Measurements from ENCODE around the gene RPL4. TPM values are rescaled to one million over a fixed set of nuclear protein-coding genes. Genes with fewer than 3 reads are reported as not detected.
A peak's percentile ranks its signal among the peaks of the same experiment; 100 is the strongest.

The RPL4 gene
- total and polyA plus RNA-seq, 2 experiments from 2014 or later = 2,989 to 6,082 TPM

DNA sequence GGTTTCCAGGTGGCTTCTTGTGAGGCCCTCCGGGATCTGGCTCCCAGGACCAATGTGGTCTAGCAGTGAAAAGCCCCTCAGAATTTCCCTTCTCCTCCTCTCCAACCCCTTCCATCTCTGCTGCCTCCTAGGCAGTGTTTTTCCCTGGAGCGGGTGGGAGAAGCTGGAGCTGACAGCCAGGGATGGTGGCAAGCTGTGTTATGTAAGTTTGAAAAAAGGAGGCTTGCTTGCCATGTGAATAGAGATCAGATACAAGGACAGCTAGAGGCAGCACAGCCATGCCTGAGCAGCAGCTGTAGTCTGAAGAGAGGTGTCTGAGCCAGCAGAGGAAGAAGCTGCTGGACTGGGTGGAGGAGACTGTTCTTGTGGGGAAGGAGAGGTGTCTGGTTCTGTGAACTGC is 27.6 kb downstream of the RPL4 start:
- DNase-seq (ENCODE audit: low spot score) (no peak), ATAC-seq (no peak)
- Histone ChIP-seq H3F3A (replicated peaks; ENCODE audit: low read depth) (peaks cover 25% of the 10 kb centered on the region), H3K4me1 (ENCODE audit: insufficient read depth) (peaks cover 43% of the 10 kb centered on the region), H3K4me3 (no peak overlapping the region), H3K9me2 (ENCODE audit: insufficient read depth) (no peaks in the 10 kb centered on the region), H3K4me2 (no peak overlapping the region), H4K20me1 (replicated peaks; ENCODE audit: insufficient read depth) (no peaks in the 10 kb centered on the region; the same call in 1 of the 2 replicates), H3K27me3 (ENCODE audit: insufficient read depth) (no peaks in the 10 kb centered on the region), H3K27ac (ENCODE audit: low read depth) (no peak overlapping the region), H2AFZ (no peak overlapping the region), H3K79me2 (replicated peaks; ENCODE audit: insufficient read depth) (peaks cover 15% of the 10 kb centered on the region), H3K36me3 (ENCODE audit: insufficient read depth) (peaks cover 6% of the 10 kb centered on the region; the same call in 1 of the 2 replicates)
- Mint-ChIP-seq H3K36me3 (ENCODE audit: low read depth) (peaks cover 13% of the 10 kb centered on the region), H3K27me3 (ENCODE audit: insufficient read depth, low read depth, poor library complexity) (peaks cover 8% of the 10 kb centered on the region), H3K27ac (0 out of 2 replicates have a peak overlapping the region, but pooled peaks have one; percentile 71), H3K4me1 (peaks cover 60% of the 10 kb centered on the region), H3K4me3 (no peak overlapping the region), H3K9me3 (no peaks in the 10 kb centered on the region)
- no peak for TF ChIP-seq ZNF114 (CRISPR knock-in tag; IDR thresholded peaks at IDR 0.05)
- no peak for TF ChIP-seq POLR2AphosphoS5 (IDR thresholded peaks at IDR 0.05; ENCODE audit: low read depth)
- TF ChIP-seq ZNF462 (CRISPR knock-in tag; IDR thresholded peaks at IDR 0.05) = no peak
- no peak for TF ChIP-seq JUNB (IDR thresholded peaks at IDR 0.05; ENCODE audit: unreplicated experiment)
- TF ChIP-seq EZH2 (IDR thresholded peaks at IDR 0.05; ENCODE audit: low read depth, unreplicated experiment) = no peak
- no peak for TF ChIP-seq ZNF331 (CRISPR knock-in tag; IDR thresholded peaks at IDR 0.05; ENCODE audit: low read depth)
- TF ChIP-seq CTCF (conservative IDR thresholded peaks at IDR 0.05; ENCODE audit: low read depth in 2 of 2) = no peak
- TF ChIP-seq STAT1 (IDR thresholded peaks at IDR 0.05; ENCODE audit: unreplicated experiment) = no peak
- no peak for TF ChIP-seq ETS1 (IDR thresholded peaks at IDR 0.05)
- TF ChIP-seq CREB1 (CRISPR knock-in tag; IDR thresholded peaks at IDR 0.05; ENCODE audit: low read depth) = no peak
- TF ChIP-seq NANOG (IDR thresholded peaks at IDR 0.05; ENCODE audit: borderline replicate concordance) = no peak
- no peak for TF ChIP-seq REST (IDR thresholded peaks at IDR 0.05; ENCODE audit: unreplicated experiment)
- no peak for TF ChIP-seq EZH2phosphoT487 (IDR thresholded peaks at IDR 0.05; ENCODE audit: unreplicated experiment)
